ENCODE results near the gene PAPPA2.

Gene PAPPA2

GRCh38 chr1:176682830-176683535 is 220.0 kb downstream of the PAPPA2 start:
- TF ChIP-seq ZFX (IDR thresholded peaks at IDR 0.05) (no peak), CTCF (conservative IDR thresholded peaks at IDR 0.05) (no peak)
- no peak overlapping the region for H3K27ac ChIP-seq

GRCh38 chr1:176691251-176692228 is 228.6 kb downstream of the PAPPA2 start:
- TF ChIP-seq ZFX (IDR thresholded peaks at IDR 0.05) (no peak), CTCF (conservative IDR thresholded peaks at IDR 0.05) (peak; percentile 91)
- no peak overlapping the region; the same call in 1 of the 2 replicates for H3K27ac ChIP-seq

GRCh38 chr1:176692431-176692830 is 229.5 kb downstream of the PAPPA2 start:
- peak overlapping the region; percentile 7; the same call in 1 of the 2 replicates for H3K27ac ChIP-seq
- TF ChIP-seq CTCF (conservative IDR thresholded peaks at IDR 0.05), result no peak
- TF ChIP-seq ZFX (IDR thresholded peaks at IDR 0.05), result no peak

GRCh38 chr1:176692988-176693696 is 230.2 kb downstream of the PAPPA2 start:
- no peak for TF ChIP-seq ZFX (IDR thresholded peaks at IDR 0.05)
- TF ChIP-seq CTCF (conservative IDR thresholded peaks at IDR 0.05), result no peak

GRCh38 chr1:176693697-176694329 is 230.8 kb downstream of the PAPPA2 start:
- peak overlapping the region; percentile 63 for H3K27ac ChIP-seq
- TF ChIP-seq CTCF (conservative IDR thresholded peaks at IDR 0.05), result no peak
- no peak for TF ChIP-seq ZFX (IDR thresholded peaks at IDR 0.05)

More at GRCh38 chr1:176692988-176693696, 230.2 kb downstream of the PAPPA2 start:
- peak overlapping the region; percentile 63; the same call in 1 of the 2 replicates for H3K27ac ChIP-seq

- no peak overlapping the region; the same call in 1 of the 2 replicates for H3K27ac ChIP-seq
- no peak for TF ChIP-seq ZFX (IDR thresholded peaks at IDR 0.05)
- TF ChIP-seq CTCF (conservative IDR thresholded peaks at IDR 0.05), result no peak
Observed at GRCh38 chr1:176694713-176695112, 231.7 kb downstream of the PAPPA2 start.
